GM12873 (cell line): ENCODE results near the gene HECTD4.

ENCODE experiments used
- TF ChIP-seq, protein P1 (sequence below): IDR thresholded peaks from 2 replicates; pipeline ENCODE4 v1.5.1; 2012; ENCODE audit warnings: low read depth, mild to moderate bottlenecking, moderate library complexity, low read length, control low read depth; ENCODE audit not compliant: insufficient read depth; ENCODE audit errors: missing control alignments

Gene HECTD4

GRCh38 chr12:112370868-112371510 lies 11.2 kb downstream of the HECTD4 start:
- TF ChIP-seq, protein P1, sequence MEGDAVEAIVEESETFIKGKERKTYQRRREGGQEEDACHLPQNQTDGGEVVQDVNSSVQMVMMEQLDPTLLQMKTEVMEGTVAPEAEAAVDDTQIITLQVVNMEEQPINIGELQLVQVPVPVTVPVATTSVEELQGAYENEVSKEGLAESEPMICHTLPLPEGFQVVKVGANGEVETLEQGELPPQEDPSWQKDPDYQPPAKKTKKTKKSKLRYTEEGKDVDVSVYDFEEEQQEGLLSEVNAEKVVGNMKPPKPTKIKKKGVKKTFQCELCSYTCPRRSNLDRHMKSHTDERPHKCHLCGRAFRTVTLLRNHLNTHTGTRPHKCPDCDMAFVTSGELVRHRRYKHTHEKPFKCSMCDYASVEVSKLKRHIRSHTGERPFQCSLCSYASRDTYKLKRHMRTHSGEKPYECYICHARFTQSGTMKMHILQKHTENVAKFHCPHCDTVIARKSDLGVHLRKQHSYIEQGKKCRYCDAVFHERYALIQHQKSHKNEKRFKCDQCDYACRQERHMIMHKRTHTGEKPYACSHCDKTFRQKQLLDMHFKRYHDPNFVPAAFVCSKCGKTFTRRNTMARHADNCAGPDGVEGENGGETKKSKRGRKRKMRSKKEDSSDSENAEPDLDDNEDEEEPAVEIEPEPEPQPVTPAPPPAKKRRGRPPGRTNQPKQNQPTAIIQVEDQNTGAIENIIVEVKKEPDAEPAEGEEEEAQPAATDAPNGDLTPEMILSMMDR, result no peak

DNA sequence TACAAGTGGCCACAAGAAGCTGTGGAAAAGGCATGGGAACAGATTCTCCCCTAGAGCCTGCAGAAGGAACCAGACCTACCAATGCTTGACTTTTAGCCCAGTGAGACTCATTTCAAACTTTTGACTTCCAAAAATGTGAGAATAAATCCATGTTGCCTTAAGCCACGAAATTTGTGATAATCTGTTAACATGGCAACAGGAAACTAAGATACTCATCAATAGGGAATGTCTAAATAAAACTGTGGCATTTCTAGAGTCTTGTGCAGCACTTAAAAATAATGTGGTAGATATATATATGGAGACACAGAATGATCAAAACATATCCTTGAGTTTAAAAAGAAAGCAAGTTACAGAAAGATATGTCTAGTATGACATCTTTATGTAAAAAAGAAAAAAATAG lies 12.0 kb downstream of the HECTD4 start:
- TF ChIP-seq, protein P1, result no peak

- TF ChIP-seq, protein P1, result no peak
Observed at GRCh38 chr12:112368856-112369255, 13.4 kb downstream of the HECTD4 start.

DNA sequence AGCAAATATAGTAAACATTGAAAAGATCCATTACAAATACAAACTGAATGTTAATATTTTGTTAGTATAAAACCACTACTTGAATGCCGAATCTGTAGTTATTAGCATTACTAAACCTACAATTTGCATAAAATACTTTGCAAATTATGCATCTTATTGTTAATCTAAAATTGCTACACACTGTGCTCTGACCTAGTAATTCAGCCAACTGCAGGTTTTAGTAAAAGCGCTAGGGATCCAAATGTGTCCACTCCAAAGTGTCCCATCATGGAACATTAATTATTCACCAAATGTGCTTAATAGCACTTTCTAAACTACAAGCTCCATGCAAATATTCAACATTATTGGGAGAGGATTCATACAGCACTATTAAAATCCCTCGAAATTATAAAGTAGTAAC lies 14.3 kb downstream of the HECTD4 start:
- TF ChIP-seq, protein P1, result no peak

GRCh38 chr12:112362310-112362709 lies 19.9 kb downstream of the HECTD4 start:
- TF ChIP-seq, protein P1, result no peak

DNA sequence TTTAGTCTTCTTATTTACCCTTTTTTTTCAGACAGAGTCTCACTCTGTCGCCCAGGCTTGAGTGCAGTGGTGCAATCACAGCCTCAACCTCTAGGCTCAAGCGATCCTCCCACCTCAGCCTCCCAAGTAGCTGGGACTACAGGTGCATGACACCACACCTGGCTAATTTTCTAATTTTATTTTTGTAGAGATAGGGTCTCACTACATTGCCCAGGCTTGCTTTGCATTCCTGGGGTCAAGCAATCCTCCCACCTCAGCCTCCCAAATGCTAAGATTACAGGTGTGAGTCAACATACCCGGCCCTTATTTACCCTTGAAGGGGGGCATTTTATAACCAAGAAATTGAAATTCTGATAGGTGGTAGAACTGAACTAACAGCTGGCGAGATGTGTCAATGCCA lies 21.0 kb downstream of the HECTD4 start:
- TF ChIP-seq, protein P1, result no peak

DNA sequence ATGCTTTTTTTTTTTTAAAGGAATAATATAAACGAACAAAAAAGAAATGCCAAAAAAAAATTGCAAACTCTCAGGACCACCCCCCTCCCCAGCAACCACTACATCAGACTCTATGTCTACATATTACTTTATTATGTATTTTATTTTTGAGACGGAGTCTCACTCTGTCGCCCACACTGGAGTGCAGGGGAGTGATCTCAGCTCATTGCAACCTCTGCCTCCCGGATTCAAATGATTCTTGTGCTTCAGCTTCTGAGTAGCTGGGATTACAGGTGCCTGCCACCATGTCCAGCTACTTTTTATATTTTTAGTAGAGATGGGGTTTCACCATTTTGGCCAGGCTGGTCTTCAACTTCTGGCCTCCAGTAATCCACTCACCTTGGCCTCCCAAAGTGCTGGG lies 22.9 kb downstream of the HECTD4 start:
- TF ChIP-seq, protein P1, result no peak
